HPDE6-E6E7 (cell line): ENCODE results near the gene HRAS.
A peak's percentile ranks its signal among the peaks of the same experiment; 100 is the strongest.

Experiments used
- DNase-seq: peaks from one replicate; pipeline ENCODE4 v3.0.0; 2011; ENCODE audit warnings: missing footprints; ENCODE audit errors: extremely low spot score

Gene HRAS

GRCh38 chr11:554428-555226 lies 19.3 kb upstream of the HRAS start:
- no peak for DNase-seq

GRCh38 chr11:553988-554340 lies 18.6 kb upstream of the HRAS start:
- DNase-seq, result no peak

DNA sequence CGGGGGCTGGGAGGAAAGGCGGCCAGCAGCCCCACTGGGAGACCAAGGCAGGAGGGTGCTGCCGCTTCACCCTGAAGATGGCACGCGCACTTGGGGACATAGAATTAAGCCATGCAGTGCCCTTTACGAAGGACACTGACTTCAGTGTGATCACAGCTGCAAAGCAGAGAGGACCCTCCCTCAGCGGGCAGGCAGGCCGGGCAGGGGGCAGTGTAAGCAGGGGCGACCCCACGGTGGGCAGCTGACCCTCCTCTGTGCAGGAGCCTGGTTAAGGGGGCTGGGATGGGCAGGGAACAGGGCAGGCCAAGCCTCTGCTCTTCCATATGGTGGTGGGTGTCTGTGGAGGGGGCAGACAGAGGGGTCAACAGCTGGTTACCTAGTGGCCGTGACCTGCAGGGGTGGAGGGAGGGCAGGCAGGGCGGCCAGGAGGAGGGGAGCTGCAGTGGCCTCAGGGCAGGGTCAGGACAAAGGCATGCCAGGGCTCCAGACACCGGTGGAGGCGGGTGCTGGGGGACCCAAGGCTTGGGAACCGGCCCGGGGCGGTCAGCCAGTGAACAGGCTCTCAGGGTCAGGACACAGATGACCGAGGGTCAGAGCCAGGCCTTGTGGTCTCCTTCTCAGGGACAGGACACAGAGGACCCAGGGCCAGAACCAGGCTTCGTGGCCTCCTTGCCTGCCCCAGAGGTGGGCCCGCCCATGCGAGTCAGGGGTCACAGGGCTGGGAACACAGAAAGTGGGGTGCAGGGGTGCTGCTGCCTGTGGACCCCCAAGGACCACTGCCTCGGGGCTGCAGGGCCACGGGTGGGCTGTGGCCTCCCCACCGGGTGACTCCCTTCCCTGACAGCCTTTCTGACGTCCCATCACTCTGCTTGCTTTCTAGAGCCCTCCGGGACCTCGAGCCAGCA lies 18.0 kb upstream of the HRAS start:
- no peak for DNase-seq

GRCh38 chr11:551596-551995 lies 16.2 kb upstream of the HRAS start:
- DNase-seq, result no peak

- no peak for DNase-seq
Measured at GRCh38 chr11:551131-551530, 15.8 kb upstream of the HRAS start.

- DNase-seq, result no peak
Measured at GRCh38 chr11:550746-551085, 15.3 kb upstream of the HRAS start.

- no peak for DNase-seq
Measured at GRCh38 chr11:550021-550745, 14.8 kb upstream of the HRAS start.

GRCh38 chr11:548700-549603 lies 13.6 kb upstream of the HRAS start:
- no peak for DNase-seq

GRCh38 chr11:545171-545570 lies 9.8 kb upstream of the HRAS start:
- DNase-seq, result no peak

DNA sequence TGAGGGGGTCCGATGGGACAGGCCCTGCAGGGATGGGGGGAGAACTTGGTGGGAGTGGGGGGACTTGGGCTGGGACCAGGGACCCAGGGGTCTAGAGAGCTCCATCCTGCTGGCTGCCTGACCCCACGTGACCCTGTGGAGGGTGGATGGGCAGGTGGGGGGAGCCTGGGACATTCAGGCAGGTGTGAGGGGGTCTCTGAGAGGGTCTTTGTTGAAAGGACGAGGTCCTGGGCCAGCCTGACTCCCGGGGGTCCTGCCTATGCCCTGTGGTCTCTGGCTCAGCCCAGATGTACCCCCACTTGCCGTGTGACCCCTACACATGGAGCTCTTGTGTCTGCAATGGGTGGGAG lies 9.4 kb upstream of the HRAS start:
- no peak for DNase-seq

DNA sequence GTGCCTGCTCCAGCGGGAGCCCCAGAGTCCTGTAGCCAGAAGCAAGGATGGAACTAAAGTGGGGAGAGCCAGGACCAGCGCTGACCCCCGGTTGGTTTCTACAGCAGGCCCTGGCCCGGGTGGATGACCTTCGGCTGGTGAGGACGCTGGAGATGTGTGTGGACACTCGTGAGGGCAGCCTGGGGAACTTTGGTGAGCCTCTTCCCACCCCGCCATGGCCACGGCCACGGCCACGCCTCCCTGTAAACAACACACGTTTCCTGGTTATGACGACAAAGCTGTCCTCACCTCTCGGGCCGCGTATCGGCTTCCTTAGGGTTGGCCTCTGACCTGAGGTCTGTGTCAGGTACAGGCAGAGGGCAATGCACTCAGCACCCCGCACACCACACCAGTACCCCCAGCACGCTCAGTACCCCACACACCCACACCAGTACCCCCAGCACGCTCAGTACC lies 6.1 kb upstream of the HRAS start:
- DNase-seq, result no peak

GRCh38 chr11:540583-541432 lies 5.4 kb upstream of the HRAS start:
- DNase-seq, result no peak

GRCh38 chr11:539971-540481 lies 4.7 kb upstream of the HRAS start:
- no peak for DNase-seq

DNA sequence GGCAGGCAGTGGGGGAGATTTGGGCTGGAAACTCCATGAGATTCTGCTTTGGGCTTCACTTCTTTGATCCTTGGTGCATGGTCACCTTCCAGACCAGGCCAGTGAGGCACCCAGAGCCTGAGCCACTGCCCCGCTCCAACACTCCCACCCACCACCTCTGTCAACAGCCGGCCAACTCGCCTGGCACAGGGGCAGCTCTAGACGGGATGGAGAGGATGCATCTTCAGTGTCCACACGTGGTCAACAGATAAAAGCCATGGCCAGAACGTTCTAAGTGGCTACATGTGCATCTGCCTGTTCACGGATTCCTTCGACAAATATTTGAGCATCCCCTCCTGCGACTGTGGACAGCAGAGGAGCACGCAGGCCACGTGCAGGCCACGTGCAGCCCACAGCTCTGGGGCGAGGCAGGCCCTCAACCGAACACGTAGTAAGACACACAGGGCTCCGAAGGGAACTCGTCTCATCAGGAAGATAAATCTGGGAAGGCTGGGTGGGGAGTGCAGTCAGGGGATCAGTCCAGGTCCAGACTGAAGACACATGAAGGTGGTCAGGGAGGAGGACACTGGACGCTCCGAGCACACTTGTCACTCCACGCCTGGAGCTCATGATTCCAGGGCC lies 3.2 kb upstream of the HRAS start:
- DNase-seq, result no peak

DNA sequence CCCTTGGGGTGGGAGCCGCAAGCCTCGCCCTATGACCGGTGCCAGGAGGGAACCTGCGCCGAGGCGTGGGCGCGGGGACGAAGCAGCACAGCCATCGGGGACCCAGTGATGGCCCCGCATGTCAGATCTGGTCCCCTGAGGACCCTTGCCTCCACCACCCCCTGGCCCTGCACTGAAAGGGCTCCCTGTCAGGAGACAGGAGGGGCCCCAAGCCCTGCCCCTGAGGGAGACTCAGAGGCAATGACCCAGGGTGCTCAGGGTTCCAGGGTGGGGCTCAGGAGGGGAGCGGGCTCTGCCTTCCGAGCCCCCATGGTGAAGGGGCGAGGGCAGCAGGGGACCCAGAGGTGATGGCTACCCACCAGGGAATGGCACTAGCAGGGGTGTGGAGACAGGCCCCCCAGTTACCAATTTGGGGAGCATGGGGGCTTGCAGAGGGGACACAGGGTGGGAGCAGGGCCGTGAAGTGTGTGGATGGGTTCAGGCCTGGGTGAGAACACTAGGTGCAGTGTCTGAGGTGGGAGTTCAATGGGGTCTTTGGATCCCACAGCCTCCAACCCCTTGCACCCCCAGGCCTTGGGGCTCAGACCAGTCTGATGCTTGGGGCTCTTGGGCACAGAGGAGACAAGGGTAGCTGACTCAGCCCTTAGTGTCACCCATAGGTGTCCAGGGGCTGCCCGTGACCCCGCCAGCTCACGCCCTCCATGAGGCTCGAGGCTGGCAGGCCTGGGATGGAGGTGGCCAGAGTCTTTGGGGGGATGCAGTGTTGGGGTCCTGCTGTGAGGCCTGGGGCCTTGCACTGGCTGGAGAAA lies 2.5 kb upstream of the HRAS start:
- DNase-seq, result no peak

GRCh38 chr11:536841-537621 lies 1.7 kb upstream of the HRAS start, which contains the start of gene LRRC56:
Gene LRRC56 (plus strand): TSS chr11:537527. CDS start chr11:540685, 3,158 bp downstream.
- peak; percentile 83 for DNase-seq

GRCh38 chr11:535210-535518 lies 212 bp downstream of the HRAS start:
- DNase-seq, result peak; percentile 22
